ENCODE data around the gene SLITRK5. TPM values are rescaled to one million over a fixed set of nuclear protein-coding genes. Genes with fewer than 3 reads are reported as not detected.

SLITRK5 gene
- total and polyA plus RNA-seq, 8 donors: 0.09 to 2.6 (median 2.0) TPM

- peak; percentile 57 for ATAC-seq
- TF ChIP-seq CTCF (IDR thresholded peaks at IDR 0.05): no peak
- no peaks in the 10 kb centered on the region for H3K9me3 ChIP-seq
- H3K27ac ChIP-seq: no peak overlapping the region
- peaks cover 6% of the 10 kb centered on the region in 2 donors for H3K4me1 ChIP-seq
- peaks cover 31 to 34% of the 10 kb centered on the region in 2 donors for H3K27me3 ChIP-seq
- intact Hi-C loops (cut with DNase I): no loop called here
- DNase-seq: peak in 1 of 4 donors; percentile 58
- no peak overlapping the region for H3K4me3 ChIP-seq
- no peaks in the 10 kb centered on the region for H3K36me3 ChIP-seq
These were observed 9.1 kb downstream of the SLITRK5 start for GRCh38 chr13:87680298-87680697.

- TF ChIP-seq CTCF (IDR thresholded peaks at IDR 0.05): no peak
- Histone ChIP-seq H3K4me1 (no peaks in the 10 kb centered on the region), H3K9me3 (no peaks in the 10 kb centered on the region), H3K27ac (no peak overlapping the region), H3K27me3 (no peaks in the 10 kb centered on the region), H3K36me3 (no peaks in the 10 kb centered on the region), H3K4me3 (no peak overlapping the region)
- intact Hi-C loops (cut with DNase I): no loop called here
- no peak for ATAC-seq
- DNase-seq: no peak
These were observed 13.9 kb downstream of the SLITRK5 start for GRCh38 chr13:87684850-87685742.

- no peak for DNase-seq
- no peaks in the 10 kb centered on the region for H3K4me1 ChIP-seq
- H3K27ac ChIP-seq: no peak overlapping the region
- no peaks in the 10 kb centered on the region for H3K9me3 ChIP-seq
- H3K27me3 ChIP-seq: no peaks in the 10 kb centered on the region
- intact Hi-C loops (cut with DNase I): no loop called here
- TF ChIP-seq CTCF (IDR thresholded peaks at IDR 0.05): no peak
- no peak for ATAC-seq
- no peaks in the 10 kb centered on the region for H3K36me3 ChIP-seq
- no peak overlapping the region for H3K4me3 ChIP-seq
These were observed 25.3 kb downstream of the SLITRK5 start for GRCh38 chr13:87696458-87696857.

- Histone ChIP-seq H3K36me3 (no peaks in the 10 kb centered on the region), H3K27me3 (no peaks in the 10 kb centered on the region), H3K9me3 (no peaks in the 10 kb centered on the region), H3K4me1 (no peaks in the 10 kb centered on the region), H3K4me3 (no peak overlapping the region), H3K27ac (no peak overlapping the region)
- TF ChIP-seq CTCF (IDR thresholded peaks at IDR 0.05): no peak
- no peak for ATAC-seq
- intact Hi-C loops (cut with DNase I): no loop called here
- no peak for DNase-seq
These were observed 27.1 kb downstream of the SLITRK5 start for GRCh38 chr13:87698268-87698667.

- DNase-seq: no peak
- ATAC-seq: no peak
- no peaks in the 10 kb centered on the region for H3K36me3 ChIP-seq
These were observed 38.8 kb downstream of the SLITRK5 start for GRCh38 chr13:87709947-87710346.

More at GRCh38 chr13:87709947-87710346, 38.8 kb downstream of the SLITRK5 start:
- intact Hi-C loops (cut with DNase I): no loop called here
- Histone ChIP-seq H3K9me3 (no peaks in the 10 kb centered on the region), H3K27me3 (no peaks in the 10 kb centered on the region), H3K4me1 (no peaks in the 10 kb centered on the region), H3K27ac (no peak overlapping the region), H3K4me3 (no peak overlapping the region)
- TF ChIP-seq CTCF (IDR thresholded peaks at IDR 0.05): no peak

Data from left lung (tissue), 10 donors.